ENCODE results near the gene ZHX3.

The ZHX3 gene

GRCh38 chr20:41168281-41169161, 149.0 kb downstream of the ZHX3 start:
- Histone ChIP-seq H3K27ac (peak overlapping the region in 1 of 2 donors; percentile 60), H3K4me3 (no peak overlapping the region)
- no peak for TF ChIP-seq CTCF (IDR thresholded peaks at IDR 0.05)
- DNase-seq (ENCODE audit: low spot score), result no peak

- Histone ChIP-seq H3K27ac (no peak overlapping the region), H3K4me3 (no peak overlapping the region)
- DNase-seq (ENCODE audit: low spot score), result no peak
- TF ChIP-seq CTCF (IDR thresholded peaks at IDR 0.05), result no peak
These were observed 149.9 kb downstream of the ZHX3 start for GRCh38 chr20:41167481-41168253.

DNA sequence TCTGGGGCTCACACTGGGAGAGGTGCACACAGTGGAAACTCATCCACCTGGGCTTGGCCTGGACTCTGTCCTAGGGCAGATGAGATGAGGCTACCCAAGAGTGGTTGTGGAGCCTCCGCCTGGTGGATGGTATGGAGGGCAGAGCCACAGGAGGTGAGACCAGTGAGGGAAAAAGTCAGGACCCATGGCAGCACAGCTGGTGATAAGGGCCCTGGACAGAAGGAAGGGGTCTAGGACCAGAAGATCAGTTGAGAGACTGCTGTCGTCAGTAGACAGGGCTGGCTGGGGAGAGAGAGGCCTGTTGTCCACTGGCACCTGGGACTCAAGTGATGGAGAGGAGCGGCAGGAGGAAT, 150.4 kb downstream of the ZHX3 start:
- H3K27ac ChIP-seq, result no peak overlapping the region
- TF ChIP-seq CTCF (IDR thresholded peaks at IDR 0.05), result no peak

GRCh38 chr20:41166201-41167117, 151.1 kb downstream of the ZHX3 start:
- Histone ChIP-seq H3K4me3 (no peak overlapping the region), H3K27ac (no peak overlapping the region)
- no peak for TF ChIP-seq CTCF (IDR thresholded peaks at IDR 0.05)
- no peak for DNase-seq (ENCODE audit: low spot score)

More for the DNA sequence above, 150.4 kb downstream of the ZHX3 start:
- no peak overlapping the region for H3K4me3 ChIP-seq
- DNase-seq (ENCODE audit: low spot score), result no peak

DNA sequence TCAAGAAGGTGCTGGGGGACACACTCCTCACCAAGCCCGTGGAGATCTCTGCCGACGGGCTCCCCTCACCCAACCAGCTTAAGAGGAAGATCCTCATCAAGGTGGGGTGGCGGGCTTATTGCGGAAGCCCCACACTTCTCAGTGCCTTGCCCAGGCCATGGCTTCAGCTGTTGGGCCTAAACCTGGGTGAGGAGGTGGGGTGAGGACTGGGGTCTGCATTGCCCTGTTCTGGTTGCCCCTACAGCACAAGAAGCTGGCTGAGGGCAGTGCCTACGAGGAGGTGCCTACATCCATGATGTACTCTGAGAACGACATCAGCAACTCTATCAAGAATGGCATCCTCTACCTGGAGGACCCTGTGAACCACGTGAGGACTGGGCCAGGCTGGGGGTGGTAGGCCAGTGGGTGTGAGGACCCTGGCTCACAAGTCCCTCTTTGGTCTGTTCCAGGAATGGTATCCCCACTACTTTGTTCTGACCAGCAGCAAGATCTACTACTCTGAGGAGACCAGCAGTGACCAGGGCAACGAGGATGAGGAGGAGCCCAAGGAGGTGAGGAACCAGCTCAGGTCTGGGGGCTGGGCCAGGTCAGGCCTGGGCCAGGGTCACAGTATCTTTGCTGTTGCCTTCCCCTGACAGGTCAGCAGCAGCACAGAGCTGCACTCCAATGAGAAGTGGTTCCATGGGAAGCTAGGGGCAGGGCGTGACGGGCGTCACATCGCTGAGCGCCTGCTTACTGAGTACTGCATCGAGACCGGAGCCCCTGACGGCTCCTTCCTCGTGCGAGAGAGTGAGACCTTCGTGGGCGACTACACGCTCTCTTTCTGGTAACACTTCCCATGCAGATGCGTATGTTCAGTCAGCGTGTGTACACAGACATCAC, 152.3 kb downstream of the ZHX3 start:
- Histone ChIP-seq H3K4me3 (no peak overlapping the region), H3K27ac (no peak overlapping the region)
- no peak for DNase-seq (ENCODE audit: low spot score)
- TF ChIP-seq CTCF (IDR thresholded peaks at IDR 0.05), result no peak

DNA sequence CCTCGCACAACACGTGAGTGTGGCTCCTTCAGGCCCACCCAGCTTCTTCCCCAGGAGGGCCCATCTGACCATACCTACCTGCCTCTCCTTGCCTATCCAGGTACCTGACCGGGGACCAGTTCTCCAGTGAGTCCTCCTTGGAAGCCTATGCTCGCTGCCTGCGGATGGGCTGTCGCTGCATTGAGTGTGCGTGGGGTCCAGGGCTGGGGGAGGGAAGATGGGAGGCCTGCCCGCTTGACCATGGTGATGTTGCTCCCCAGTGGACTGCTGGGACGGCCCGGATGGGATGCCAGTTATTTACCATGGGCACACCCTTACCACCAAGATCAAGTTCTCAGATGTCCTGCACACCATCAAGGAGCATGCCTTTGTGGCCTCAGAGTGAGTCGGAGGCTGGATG, 153.7 kb downstream of the ZHX3 start:
- DNase-seq (ENCODE audit: low spot score), result no peak
- no peak overlapping the region for H3K27ac ChIP-seq
- H3K4me3 ChIP-seq, result no peak overlapping the region
- TF ChIP-seq CTCF (IDR thresholded peaks at IDR 0.05), result no peak

All from coronary artery (tissue), 2 donors.